Activated naive CD4-positive, alpha-beta T cell treated with anti-CD3 and anti-CD28 coated beads, Interleukin-2, amount 10 ng/mL, durations not matched to agents 7 days and 5 days (primary cell): ENCODE measurements around the gene TRAM2.
A peak's percentile ranks its signal among the peaks of the same experiment; 100 is the strongest.

Experiments
- CTCF ChIA-PET: fragments of 350-600 bp; sonication (Branson Sonifier 250); formaldehyde crosslinking; loops from one replicate; lab custom pipeline; 2021; ENCODE audit warnings: antibody characterized with exemption; lab: Charles Lee
- DNase-seq: peaks from one replicate; pipeline ENCODE4 v3.0.0-alpha.2; 2020
- H3K27ac Mint-ChIP-seq: one replicate; pipeline ENCODE4 v1.8.0; 2021; ENCODE audit warnings: mild to moderate bottlenecking, moderate library complexity, mixed read lengths
- H3K27me3 Mint-ChIP-seq: one replicate; pipeline ENCODE4 v1.8.0; 2021; ENCODE audit warnings: mild to moderate bottlenecking, mixed read lengths
- H3K36me3 Mint-ChIP-seq: one replicate; pipeline ENCODE4 v1.8.0; 2021; ENCODE audit warnings: mixed read lengths
- H3K4me1 Mint-ChIP-seq: one replicate; pipeline ENCODE4 v1.8.0; 2021; ENCODE audit warnings: mixed read lengths
- H3K4me3 Mint-ChIP-seq: one replicate; pipeline ENCODE4 v1.8.0; 2021; ENCODE audit warnings: mild to moderate bottlenecking, moderate library complexity, mixed read lengths
- H3K9me3 Mint-ChIP-seq: one replicate; pipeline ENCODE4 v1.8.0; 2021; ENCODE audit warnings: mixed read lengths

Gene TRAM2

GRCh38 chr6:52603000-52603795 is 26.3 kb upstream of the TRAM2 start:
- H3K27ac Mint-ChIP-seq = no peak overlapping the region
- H3K9me3 Mint-ChIP-seq = no peaks in the 10 kb centered on the region
- no peak overlapping the region for H3K4me3 Mint-ChIP-seq
- DNase-seq = no peak
- H3K36me3 Mint-ChIP-seq = no peaks in the 10 kb centered on the region
- H3K27me3 Mint-ChIP-seq = peaks cover 7% of the 10 kb centered on the region
- H3K4me1 Mint-ChIP-seq = peaks cover 2% of the 10 kb centered on the region
- CTCF ChIA-PET = interaction anchor here (0.6 kb wide), 1 partner anchor 48 kb away, joined by 3 read pairs; no protein-coding TSS in a partner anchor

- CTCF ChIA-PET = interaction anchor here (0.7 to 2.2 kb wide), 3 partner anchors 8 to 23 kb away, joined by 3 to 9 read pairs (median 7); partner anchors contain the start of gene TRAM2
- DNase-seq = no peak
- H3K36me3 Mint-ChIP-seq = no peaks in the 10 kb centered on the region
- no peaks in the 10 kb centered on the region for H3K9me3 Mint-ChIP-seq
- H3K27ac Mint-ChIP-seq = no peak overlapping the region
- no peak overlapping the region for H3K4me3 Mint-ChIP-seq
- H3K4me1 Mint-ChIP-seq = peaks cover 10% of the 10 kb centered on the region
- H3K27me3 Mint-ChIP-seq = peaks cover 8% of the 10 kb centered on the region
Observed at GRCh38 chr6:52598824-52599190, 21.9 kb upstream of the TRAM2 start.

GRCh38 chr6:52598123-52598823 is 21.4 kb upstream of the TRAM2 start:
- Mint-ChIP-seq H3K27ac (no peak overlapping the region), H3K27me3 (peaks cover 8% of the 10 kb centered on the region), H3K9me3 (no peaks in the 10 kb centered on the region), H3K4me3 (no peak overlapping the region), H3K4me1 (peaks cover 8% of the 10 kb centered on the region), H3K36me3 (no peaks in the 10 kb centered on the region)
- CTCF ChIA-PET = interaction anchor here (0.7 to 2.2 kb wide), 4 partner anchors 9 to 22 kb away, joined by 3 to 9 read pairs (median 5); partner anchors contain the start of gene TRAM2
- peak; percentile 39 for DNase-seq

GRCh38 chr6:52597738-52598122 is 20.9 kb upstream of the TRAM2 start:
- H3K9me3 Mint-ChIP-seq = no peaks in the 10 kb centered on the region
- CTCF ChIA-PET = interaction anchor here (1.4 to 2.2 kb wide), 3 partner anchors 9 to 22 kb away, joined by 3 to 9 read pairs (median 7); partner anchors contain the start of gene TRAM2
- peaks cover 8% of the 10 kb centered on the region for H3K4me1 Mint-ChIP-seq
- no peak overlapping the region for H3K4me3 Mint-ChIP-seq
- no peaks in the 10 kb centered on the region for H3K36me3 Mint-ChIP-seq
- DNase-seq = no peak
- H3K27me3 Mint-ChIP-seq = peaks cover 8% of the 10 kb centered on the region
- no peak overlapping the region for H3K27ac Mint-ChIP-seq

- no peak overlapping the region for H3K27ac Mint-ChIP-seq
- H3K36me3 Mint-ChIP-seq = no peaks in the 10 kb centered on the region
- peaks cover 8% of the 10 kb centered on the region for H3K27me3 Mint-ChIP-seq
- H3K4me3 Mint-ChIP-seq = no peak overlapping the region
- peaks cover 8% of the 10 kb centered on the region for H3K4me1 Mint-ChIP-seq
- no peak for DNase-seq
- CTCF ChIA-PET = interaction anchor here (0.9 to 2.2 kb wide), 4 partner anchors 19 to 56 kb away, joined by 3 to 9 read pairs (median 3); partner anchors contain the start of gene TRAM2
- H3K9me3 Mint-ChIP-seq = no peaks in the 10 kb centered on the region
Observed at GRCh38 chr6:52596371-52597028, 19.6 kb upstream of the TRAM2 start.

- H3K27ac Mint-ChIP-seq = no peak overlapping the region
- no peak overlapping the region for H3K4me3 Mint-ChIP-seq
- CTCF ChIA-PET = interaction anchor here (1.8 kb wide), 1 partner anchor 16 kb away, joined by 5 read pairs; no protein-coding TSS in a partner anchor
- peaks cover 8% of the 10 kb centered on the region for H3K4me1 Mint-ChIP-seq
- no peak for DNase-seq
- H3K27me3 Mint-ChIP-seq = peaks cover 8% of the 10 kb centered on the region
- H3K9me3 Mint-ChIP-seq = no peaks in the 10 kb centered on the region
- H3K36me3 Mint-ChIP-seq = no peaks in the 10 kb centered on the region
Observed at GRCh38 chr6:52595796-52596130, 18.9 kb upstream of the TRAM2 start.

GRCh38 chr6:52595000-52595795 is 18.3 kb upstream of the TRAM2 start:
- H3K36me3 Mint-ChIP-seq = no peaks in the 10 kb centered on the region
- DNase-seq = no peak
- no peaks in the 10 kb centered on the region for H3K9me3 Mint-ChIP-seq
- H3K27ac Mint-ChIP-seq = no peak overlapping the region
- H3K4me3 Mint-ChIP-seq = no peak overlapping the region
- H3K27me3 Mint-ChIP-seq = peaks cover 8% of the 10 kb centered on the region
- peaks cover 8% of the 10 kb centered on the region for H3K4me1 Mint-ChIP-seq
- CTCF ChIA-PET = interaction anchor here (1.1 to 1.8 kb wide), 3 partner anchors 16 to 178 kb away, joined by 3 to 5 read pairs (median 5); no protein-coding TSS in a partner anchor

- H3K9me3 Mint-ChIP-seq = no peaks in the 10 kb centered on the region
- CTCF ChIA-PET = interaction anchor here (1.1 to 1.8 kb wide), 3 partner anchors 15 to 177 kb away, joined by 3 to 5 read pairs (median 5); no protein-coding TSS in a partner anchor
- H3K4me3 Mint-ChIP-seq = no peak overlapping the region
- peaks cover 8% of the 10 kb centered on the region for H3K27me3 Mint-ChIP-seq
- H3K4me1 Mint-ChIP-seq = peaks cover 8% of the 10 kb centered on the region
- H3K27ac Mint-ChIP-seq = no peak overlapping the region
- no peak for DNase-seq
- no peaks in the 10 kb centered on the region for H3K36me3 Mint-ChIP-seq
Observed at GRCh38 chr6:52594221-52594620, 17.4 kb upstream of the TRAM2 start.

GRCh38 chr6:52591832-52592231 is 15.0 kb upstream of the TRAM2 start:
- CTCF ChIA-PET = interaction anchor here (0.9 to 2.5 kb wide), 4 partner anchors 16 to 178 kb away, joined by 3 to 6 read pairs (median 4); no protein-coding TSS in a partner anchor
- Mint-ChIP-seq H3K9me3 (no peaks in the 10 kb centered on the region), H3K4me3 (no peak overlapping the region), H3K4me1 (peaks cover 8% of the 10 kb centered on the region), H3K36me3 (no peaks in the 10 kb centered on the region), H3K27me3 (peaks cover 11% of the 10 kb centered on the region), H3K27ac (no peak overlapping the region)
- no peak for DNase-seq

GRCh38 chr6:52590152-52590891 is 13.5 kb upstream of the TRAM2 start:
- Mint-ChIP-seq H3K4me3 (no peak overlapping the region), H3K36me3 (no peaks in the 10 kb centered on the region), H3K27me3 (peaks cover 11% of the 10 kb centered on the region), H3K4me1 (peaks cover 7% of the 10 kb centered on the region), H3K27ac (no peak overlapping the region), H3K9me3 (no peaks in the 10 kb centered on the region)
- no peak for DNase-seq
- CTCF ChIA-PET = interaction anchor here (0.6 to 2.2 kb wide), 5 partner anchors 72 to 550 kb away, joined by 3 to 6 read pairs (median 4); no protein-coding TSS in a partner anchor

GRCh38 chr6:52588710-52589091 is 11.8 kb upstream of the TRAM2 start:
- H3K27me3 Mint-ChIP-seq = peaks cover 8% of the 10 kb centered on the region
- DNase-seq = no peak
- H3K27ac Mint-ChIP-seq = no peak overlapping the region
- H3K36me3 Mint-ChIP-seq = no peaks in the 10 kb centered on the region
- CTCF ChIA-PET = no interaction called here
- no peaks in the 10 kb centered on the region for H3K4me1 Mint-ChIP-seq
- no peak overlapping the region for H3K4me3 Mint-ChIP-seq
- H3K9me3 Mint-ChIP-seq = no peaks in the 10 kb centered on the region

- no peak for DNase-seq
- Mint-ChIP-seq H3K27ac (no peak overlapping the region), H3K4me1 (no peaks in the 10 kb centered on the region), H3K36me3 (no peaks in the 10 kb centered on the region), H3K9me3 (no peaks in the 10 kb centered on the region), H3K27me3 (peaks cover 8% of the 10 kb centered on the region), H3K4me3 (no peak overlapping the region)
- CTCF ChIA-PET = no interaction called here
Observed at GRCh38 chr6:52588087-52588709, 11.3 kb upstream of the TRAM2 start.
